Panc1 (cell line): ENCODE results near the gene HYAL2. TPM values are rescaled to one million over a fixed set of nuclear protein-coding genes. Genes with fewer than 3 reads are reported as not detected.
A peak's percentile ranks its signal among the peaks of the same experiment; 100 is the strongest.

ENCODE experiments used
- ATAC-seq: fragments of 200-7000 bp; cut with Tn5 transposase; 2 replicates; pipeline ENCODE4 v1.9.1; 2020; ENCODE audit warnings: mild to moderate bottlenecking, moderate library complexity
- BruUV-seq: library from RNA; stranded (reverse); fragments of 400-500 nt; replicated peaks from 2 replicates; lab custom pipeline; 2021; lab: Mats Ljungman, UMichigan
- CTCF ChIA-PET: fragments of 300-600 bp; sonication (Branson Sonifier 250); formaldehyde crosslinking; loops from one replicate; lab custom pipeline; 2022; ENCODE audit warnings: antibody characterized with exemption; lab: Charles Lee
- POLR2A ChIA-PET: fragments of 300-600 bp; sonication (Branson Sonifier 250); formaldehyde crosslinking; loops from one replicate; lab custom pipeline; 2022; ENCODE audit warnings: antibody characterized with exemption; lab: Charles Lee
- DNase-seq: peaks from one replicate; pipeline ENCODE4 v3.0.0-alpha.2; 2010; ENCODE audit warnings: low read depth, low spot score
- H3K27ac ChIP-seq: 2 replicates; pipeline ENCODE4 v1.5.1; 2011; ENCODE audit warnings: mild to moderate bottlenecking, low read length, inconsistent platforms
- H3K27me3 ChIP-seq: fragments of 200-500 bp; sonication (Bioruptor generic); 2 replicates; pipeline ENCODE4 v1.6.0; 2014; ENCODE audit warnings: low read length, inconsistent platforms; ENCODE audit not compliant: control insufficient read depth, insufficient read depth
- H3K36me3 ChIP-seq: fragments of 200-500 bp; sonication (Bioruptor generic); 2 replicates; pipeline ENCODE4 v1.5.1; 2014; ENCODE audit warnings: inconsistent platforms, mild to moderate bottlenecking, low read length, moderate library complexity; ENCODE audit not compliant: control insufficient read depth, insufficient read depth
- H3K4me1 ChIP-seq: 2 replicates; pipeline ENCODE4 v1.5.1; 2011; ENCODE audit warnings: inconsistent platforms, mild to moderate bottlenecking, low read length, moderate library complexity; ENCODE audit not compliant: control insufficient read depth, insufficient read depth
- H3K4me3 ChIP-seq, 2 experiments: 2 replicates each; pipeline ENCODE4 v1.5.1; 2011 to 2012; ENCODE audit warnings: low read depth in 2 of 2, low read length in 2 of 2, mild to moderate bottlenecking in 2 of 2, inconsistent platforms in 1 of 2, moderate library complexity in 1 of 2
- H3K9me3 ChIP-seq: fragments of 200-500 bp; sonication (Bioruptor generic); 2 replicates; pipeline ENCODE4 v1.5.1; 2014; ENCODE audit warnings: low read depth, mild to moderate bottlenecking, inconsistent platforms, low read length, moderate library complexity; ENCODE audit not compliant: control insufficient read depth, insufficient read depth
- POLR2AphosphoS5 ChIP-seq: IDR thresholded peaks from 2 replicates; pipeline ENCODE4 v1.6.1; 2012; ENCODE audit warnings: mild to moderate bottlenecking, low read depth, low read length, moderate library complexity
- SIN3A ChIP-seq: IDR thresholded peaks from 2 replicates; pipeline ENCODE4 v1.6.1; 2012; ENCODE audit warnings: low read depth, mild to moderate bottlenecking, low read length, moderate library complexity, borderline replicate concordance; ENCODE audit not compliant: insufficient read depth
- TCF7L2 ChIP-seq: IDR thresholded peaks from 2 replicates; pipeline ENCODE4 v1.6.1; 2011; ENCODE audit warnings: mild to moderate bottlenecking, low read depth, low read length, inconsistent platforms
- in situ Hi-C: cut with HindIII; loops from 2 replicates; pipeline ENCODE4 v1.10.0; 2016; ENCODE audit warnings: low sequenced_read_pairs, low pct_unique_long_range_greater_than_20kb
- intact Hi-C: fragments of 100-400 bp; cut with micrococcal nuclease; formaldehyde crosslinking; loops from one replicate; pipeline ENCODE4 v1.10.0; 2022; ENCODE audit not compliant: unreplicated experiment
- total RNA-seq: library from RNA; stranded (reverse); gene quantifications from one replicate; pipeline ENCODE4 v1.2.1, GENCODE V29; 2021; ENCODE audit not compliant: unreplicated experiment
- TF ChIP-seq, protein P1 (sequence below): fragments of 450-650 bp; IDR thresholded peaks from 2 replicates; pipeline ENCODE4 v1.5.1; 2017; ENCODE audit warnings: mild to moderate bottlenecking
- TF ChIP-seq, protein P2 (sequence below), 2 experiments: IDR thresholded peaks; 2 replicates each; pipeline ENCODE4 v1.6.1; 2011 to 2012; ENCODE audit warnings: low read depth in 2 of 2, control low read depth in 1 of 2, low read length in 1 of 2, mild to moderate bottlenecking in 1 of 2, moderate library complexity in 1 of 2; ENCODE audit not compliant: insufficient read depth in 1 of 2

HYAL2 gene
- total RNA-seq, 1 experiment from 2014 or later = 41.5 TPM

DNA sequence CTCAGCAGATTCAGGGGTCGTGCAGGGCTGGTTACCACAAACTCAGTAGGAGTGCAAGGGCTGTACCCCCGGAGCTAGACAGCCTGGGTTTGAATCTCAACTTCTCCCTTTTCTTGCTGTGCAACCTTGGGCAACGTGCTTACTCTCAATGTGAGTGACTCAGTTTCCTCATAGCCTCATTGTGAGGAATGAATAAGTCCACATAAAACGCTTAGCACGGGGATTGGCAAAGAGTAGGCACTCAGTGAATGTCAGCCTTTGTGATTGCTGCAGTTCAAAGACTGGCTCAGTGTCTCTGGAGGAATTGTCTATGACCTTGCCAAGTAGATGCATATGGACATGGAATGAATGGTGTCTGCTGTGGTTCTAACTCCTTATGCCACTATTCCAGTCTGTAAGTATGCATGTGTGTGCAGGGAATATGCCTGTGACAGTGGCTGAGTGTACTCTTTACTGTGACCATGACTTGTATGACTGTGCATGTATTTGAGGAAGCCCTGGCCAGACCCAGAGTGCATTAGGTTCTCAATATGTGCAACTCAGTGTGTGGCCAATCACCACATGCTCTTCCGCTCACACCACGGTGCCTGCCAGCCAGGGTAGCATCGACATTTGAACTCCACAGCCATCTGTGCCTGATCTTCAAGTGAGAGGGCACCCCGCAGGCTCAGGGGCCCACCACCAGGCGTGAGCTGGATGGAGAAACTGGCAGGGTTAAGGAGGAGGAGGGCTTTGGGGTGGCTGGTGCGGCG is 22.4 kb downstream of the HYAL2 start:
- in situ Hi-C loops (no loop called here), intact Hi-C loops (no loop called here)
- no peaks in the 10 kb centered on the region for H3K27me3 ChIP-seq
- TSS peak; percentile 80 for BruUV-seq
- ChIA-PET CTCF (interaction anchor here (0.6 to 0.7 kb wide), 3 partner anchors 25 to 1202 kb away, joined by 4 to 6 read pairs (median 4); no protein-coding TSS in a partner anchor), POLR2A (interaction anchor here (0.6 kb wide), 2 partner anchors 63 to 370 kb away, joined by 6 to 10 read pairs; no protein-coding TSS in a partner anchor)
- H3K36me3 ChIP-seq = no peaks in the 10 kb centered on the region
- TF ChIP-seq, protein P1, sequence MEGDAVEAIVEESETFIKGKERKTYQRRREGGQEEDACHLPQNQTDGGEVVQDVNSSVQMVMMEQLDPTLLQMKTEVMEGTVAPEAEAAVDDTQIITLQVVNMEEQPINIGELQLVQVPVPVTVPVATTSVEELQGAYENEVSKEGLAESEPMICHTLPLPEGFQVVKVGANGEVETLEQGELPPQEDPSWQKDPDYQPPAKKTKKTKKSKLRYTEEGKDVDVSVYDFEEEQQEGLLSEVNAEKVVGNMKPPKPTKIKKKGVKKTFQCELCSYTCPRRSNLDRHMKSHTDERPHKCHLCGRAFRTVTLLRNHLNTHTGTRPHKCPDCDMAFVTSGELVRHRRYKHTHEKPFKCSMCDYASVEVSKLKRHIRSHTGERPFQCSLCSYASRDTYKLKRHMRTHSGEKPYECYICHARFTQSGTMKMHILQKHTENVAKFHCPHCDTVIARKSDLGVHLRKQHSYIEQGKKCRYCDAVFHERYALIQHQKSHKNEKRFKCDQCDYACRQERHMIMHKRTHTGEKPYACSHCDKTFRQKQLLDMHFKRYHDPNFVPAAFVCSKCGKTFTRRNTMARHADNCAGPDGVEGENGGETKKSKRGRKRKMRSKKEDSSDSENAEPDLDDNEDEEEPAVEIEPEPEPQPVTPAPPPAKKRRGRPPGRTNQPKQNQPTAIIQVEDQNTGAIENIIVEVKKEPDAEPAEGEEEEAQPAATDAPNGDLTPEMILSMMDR = no peak
- TF ChIP-seq POLR2AphosphoS5 = no peak
- TF ChIP-seq, protein P2, sequence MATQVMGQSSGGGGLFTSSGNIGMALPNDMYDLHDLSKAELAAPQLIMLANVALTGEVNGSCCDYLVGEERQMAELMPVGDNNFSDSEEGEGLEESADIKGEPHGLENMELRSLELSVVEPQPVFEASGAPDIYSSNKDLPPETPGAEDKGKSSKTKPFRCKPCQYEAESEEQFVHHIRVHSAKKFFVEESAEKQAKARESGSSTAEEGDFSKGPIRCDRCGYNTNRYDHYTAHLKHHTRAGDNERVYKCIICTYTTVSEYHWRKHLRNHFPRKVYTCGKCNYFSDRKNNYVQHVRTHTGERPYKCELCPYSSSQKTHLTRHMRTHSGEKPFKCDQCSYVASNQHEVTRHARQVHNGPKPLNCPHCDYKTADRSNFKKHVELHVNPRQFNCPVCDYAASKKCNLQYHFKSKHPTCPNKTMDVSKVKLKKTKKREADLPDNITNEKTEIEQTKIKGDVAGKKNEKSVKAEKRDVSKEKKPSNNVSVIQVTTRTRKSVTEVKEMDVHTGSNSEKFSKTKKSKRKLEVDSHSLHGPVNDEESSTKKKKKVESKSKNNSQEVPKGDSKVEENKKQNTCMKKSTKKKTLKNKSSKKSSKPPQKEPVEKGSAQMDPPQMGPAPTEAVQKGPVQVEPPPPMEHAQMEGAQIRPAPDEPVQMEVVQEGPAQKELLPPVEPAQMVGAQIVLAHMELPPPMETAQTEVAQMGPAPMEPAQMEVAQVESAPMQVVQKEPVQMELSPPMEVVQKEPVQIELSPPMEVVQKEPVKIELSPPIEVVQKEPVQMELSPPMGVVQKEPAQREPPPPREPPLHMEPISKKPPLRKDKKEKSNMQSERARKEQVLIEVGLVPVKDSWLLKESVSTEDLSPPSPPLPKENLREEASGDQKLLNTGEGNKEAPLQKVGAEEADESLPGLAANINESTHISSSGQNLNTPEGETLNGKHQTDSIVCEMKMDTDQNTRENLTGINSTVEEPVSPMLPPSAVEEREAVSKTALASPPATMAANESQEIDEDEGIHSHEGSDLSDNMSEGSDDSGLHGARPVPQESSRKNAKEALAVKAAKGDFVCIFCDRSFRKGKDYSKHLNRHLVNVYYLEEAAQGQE (IDR thresholded peaks at IDR 0.05; ENCODE audit: insufficient read depth in 1 of 2, low read depth in 2 of 2, low read length in 1 of 2) = no peak
- TF ChIP-seq TCF7L2 = no peak
- TF ChIP-seq SIN3A = no peak
- peak overlapping the region; percentile 79 for H3K27ac ChIP-seq
- no peaks in the 10 kb centered on the region for H3K9me3 ChIP-seq
- peaks cover 4% of the 10 kb centered on the region for H3K4me1 ChIP-seq
- DNase-seq = no peak
- peak overlapping the region; percentile 63 to 65 for H3K4me3 ChIP-seq
- ATAC-seq = no peak

DNA sequence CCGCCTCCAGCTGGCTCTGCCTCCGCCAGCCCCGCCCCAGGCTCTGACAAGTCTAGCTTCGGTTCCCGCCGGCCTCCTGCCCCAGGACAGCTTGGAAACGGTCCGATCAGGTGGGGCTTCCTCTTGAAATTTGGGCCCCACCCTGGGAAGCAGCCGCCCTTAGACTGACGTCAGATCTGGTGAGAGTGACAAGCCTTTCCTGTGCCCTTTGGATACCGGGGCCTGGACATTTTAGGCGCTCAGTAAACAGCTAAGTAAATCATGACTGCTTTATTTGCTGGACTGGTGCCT is 23.0 kb downstream of the HYAL2 start:
- POLR2A ChIA-PET = interaction anchor here (0.6 to 0.7 kb wide), 3 partner anchors 15 to 370 kb away, joined by 3 to 10 read pairs (median 6); no protein-coding TSS in a partner anchor
- CTCF ChIA-PET = interaction anchor here (0.6 to 0.7 kb wide), 3 partner anchors 25 to 1203 kb away, joined by 4 to 6 read pairs (median 4); no protein-coding TSS in a partner anchor
- in situ Hi-C loops (no loop called here), intact Hi-C loops (no loop called here)
- H3K27me3 ChIP-seq = no peaks in the 10 kb centered on the region
- no peak for DNase-seq
- peak overlapping the region; percentile 63 to 65 for H3K4me3 ChIP-seq
- no peak for ATAC-seq
- H3K36me3 ChIP-seq = no peaks in the 10 kb centered on the region
- BruUV-seq = no TSS peak
- TF ChIP-seq TCF7L2 (no peak), SIN3A (no peak), POLR2AphosphoS5 (no peak)
- TF ChIP-seq, protein P1 = no peak
- TF ChIP-seq, protein P2 (IDR thresholded peaks at IDR 0.05; ENCODE audit: insufficient read depth in 1 of 2, low read depth in 2 of 2, low read length in 1 of 2) = no peak
- H3K27ac ChIP-seq = peak overlapping the region; percentile 79
- no peaks in the 10 kb centered on the region for H3K9me3 ChIP-seq
- H3K4me1 ChIP-seq = peaks cover 4% of the 10 kb centered on the region
